CD14-positive monocyte (primary cell): Measurements from ENCODE around the gene TNFRSF11A. TPM values are rescaled to one million over a fixed set of nuclear protein-coding genes. Genes with fewer than 3 reads are reported as not detected.

ENCODE experiments used
- DNase-seq, 3 donors: peaks; one replicate each; pipeline ENCODE4 v3.0.0-alpha.2; 2011 to 2022
- H2AFZ ChIP-seq: 2 replicates; pipeline ENCODE4 v1.6.0; 2012; ENCODE audit warnings: mild to moderate bottlenecking, low read depth, low read length, inconsistent platforms; ENCODE audit not compliant: insufficient read depth, poor library complexity, severe bottlenecking
- H3K27ac ChIP-seq, 2 donors: 1 replicate in 1 of 2; 2 replicates in 1 of 2; pipeline ENCODE4 v1.5.1; 2012 to 2013; ENCODE audit warnings: low read length in 2 of 2, control low read depth in 1 of 2, inconsistent platforms in 1 of 2, low read depth in 1 of 2, mild to moderate bottlenecking in 1 of 2
- H3K27me3 ChIP-seq, 2 donors: one replicate each; pipeline versions ENCODE4 v1.6.0 to v1.6.1; 2011 to 2013; ENCODE audit warnings: low read length in 2 of 2; ENCODE audit not compliant: control insufficient read depth in 2 of 2, insufficient read depth in 2 of 2
- H3K36me3 ChIP-seq, 2 donors: replicated peaks in 1 of 2; 1 replicate in 1 of 2; 2 replicates in 1 of 2; pipeline versions ENCODE4 v1.5.1 to v1.6.1; 2012 to 2013; ENCODE audit warnings: low read length in 2 of 2, control low read depth in 1 of 2, inconsistent platforms in 1 of 2, mild to moderate bottlenecking in 1 of 2; ENCODE audit not compliant: insufficient read depth in 2 of 2, control insufficient read depth in 1 of 2
- H3K4me1 ChIP-seq, 2 donors: 1 replicate in 1 of 2; 2 replicates in 1 of 2; pipeline versions ENCODE4 v1.5.1 to v1.6.1; 2012 to 2013; ENCODE audit warnings: low read length in 2 of 2, control low read depth in 1 of 2, inconsistent platforms in 1 of 2, mild to moderate bottlenecking in 1 of 2, moderate library complexity in 1 of 2; ENCODE audit not compliant: insufficient read depth in 2 of 2, control insufficient read depth in 1 of 2
- H3K4me2 ChIP-seq: replicated peaks from 2 replicates; pipeline ENCODE3; 2012; ENCODE audit warnings: low read length, moderate library complexity, mild to moderate bottlenecking; ENCODE audit not compliant: poor library complexity, severe bottlenecking; ENCODE audit errors: extremely low read depth
- H3K4me3 ChIP-seq, 3 experiments: fragments of 200-600 bp in 1 of 3; sonication (generic) in 1 of 3; replicated peaks in 1 of 3; 1 replicate in 2 of 3; 2 replicates in 1 of 3; pipeline ENCODE4 v1.5.1; 2011 to 2013; ENCODE audit warnings: low read length in 3 of 3, mild to moderate bottlenecking in 3 of 3, control low read depth in 2 of 3, low read depth in 2 of 3, inconsistent platforms in 1 of 3, moderate library complexity in 1 of 3
- H3K79me2 ChIP-seq: 2 replicates; pipeline ENCODE4 v1.6.0; 2012; ENCODE audit warnings: mild to moderate bottlenecking, control low read depth, inconsistent platforms, low read length, moderate library complexity; ENCODE audit not compliant: insufficient read depth
- H3K9ac ChIP-seq: 2 replicates; pipeline ENCODE4 v1.6.0; 2017; ENCODE audit warnings: low read length, mild to moderate bottlenecking; ENCODE audit not compliant: insufficient read depth, poor library complexity, severe bottlenecking
- H3K9me3 ChIP-seq, 2 donors: replicated peaks in 1 of 2; 1 replicate in 1 of 2; 2 replicates in 1 of 2; pipeline versions ENCODE4 v1.5.1 to v1.6.1; 2012 to 2013; ENCODE audit warnings: low read length in 2 of 2, control low read depth in 1 of 2; ENCODE audit not compliant: control insufficient read depth in 1 of 2, insufficient read depth in 1 of 2
- H4K20me1 ChIP-seq: 2 replicates; pipeline ENCODE4 v1.6.0; 2012; ENCODE audit warnings: mild to moderate bottlenecking, low read length, control low read depth, moderate library complexity; ENCODE audit not compliant: insufficient read depth
- H3K27ac Mint-ChIP-seq, 7 donors: one replicate each; pipeline ENCODE4 v1.8.0; 2020; ENCODE audit warnings: mild to moderate bottlenecking in 7 of 7, mixed read lengths in 7 of 7, moderate library complexity in 6 of 7, inconsistent platforms in 2 of 7
- H3K27me3 Mint-ChIP-seq, 3 donors: one replicate each; pipeline ENCODE4 v1.8.0; 2021 to 2022; ENCODE audit warnings: low read depth in 3 of 3, mild to moderate bottlenecking in 3 of 3, mixed read lengths in 3 of 3, moderate library complexity in 3 of 3, inconsistent platforms in 1 of 3
- H3K36me3 Mint-ChIP-seq, 2 donors: one replicate each; pipeline ENCODE4 v1.8.0; 2020; ENCODE audit warnings: mixed read lengths in 2 of 2, inconsistent platforms in 1 of 2, mild to moderate bottlenecking in 1 of 2
- H3K4me1 Mint-ChIP-seq: one replicate; pipeline ENCODE4 v1.8.0; 2020; ENCODE audit warnings: mild to moderate bottlenecking, mixed read lengths
- H3K4me3 Mint-ChIP-seq, 2 donors: one replicate each; pipeline ENCODE4 v1.8.0; 2020; ENCODE audit warnings: mild to moderate bottlenecking in 2 of 2, mixed read lengths in 2 of 2, moderate library complexity in 1 of 2
- H3K9me3 Mint-ChIP-seq, 7 donors: one replicate each; pipeline ENCODE4 v1.8.0; 2020 to 2022; ENCODE audit warnings: mixed read lengths in 7 of 7, mild to moderate bottlenecking in 6 of 7, moderate library complexity in 6 of 7, inconsistent platforms in 2 of 7
- WGBS: methylation state at CpG from one replicate; pipeline ENCODE4 v1.1.5; 2013; ENCODE audit warnings: missing lambda C conversion rate; ENCODE audit not compliant: insufficient coverage; 5-methylcytosine and 5-hydroxymethylcytosine counted together
- intact Hi-C, 2 donors: fragments of 100-400 bp; cut with micrococcal nuclease; formaldehyde crosslinking; loops; one replicate each; pipeline versions ENCODE4 v1.15.0 to v1.15.1; 2023
- polyA plus RNA-seq, 3 donors: library from polyadenylated mRNA; depleted of rRNA in 1 of 3; unstranded in 2 of 3; stranded (reverse) in 1 of 3; fragments of 300-500 nt in 2 of 3; fragments of >200 nt in 1 of 3; fragmentation: Illumina TruSeq in 2 of 3; gene quantifications; 1 replicate in 2 of 3; 2 replicates in 1 of 3; pipeline ENCODE4 v1.2.3, GENCODE V29; 2012 to 2021
- TF ChIP-seq, protein P1 (sequence below): fragments of 200-600 bp; IDR thresholded peaks from one replicate; pipeline ENCODE4 v1.8.0; 2022; ENCODE audit warnings: antibody characterized with exemption, mild to moderate bottlenecking

Gene TNFRSF11A
- polyA plus RNA-seq, 3 donors: 0.05 to 0.67 (median 0.24) TPM

DNA sequence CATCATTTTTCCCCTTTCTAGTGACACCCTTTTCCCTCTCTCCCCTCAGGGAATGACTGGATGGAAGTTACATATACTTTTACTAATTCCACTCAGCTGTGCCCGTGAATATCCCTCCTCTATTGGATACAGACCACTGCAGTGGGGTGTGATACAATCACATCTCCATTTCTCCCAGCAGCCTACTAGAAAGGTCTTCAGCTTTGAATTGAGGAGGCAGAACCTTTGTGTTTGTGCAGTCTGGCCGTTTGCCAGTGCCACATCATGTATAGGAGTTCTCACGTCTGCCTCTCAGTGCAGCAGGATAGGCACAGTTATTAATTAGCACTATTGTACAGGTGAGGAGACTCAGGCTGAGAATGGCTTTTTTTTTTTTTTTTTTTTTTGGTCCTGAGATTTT lies 16.4 kb downstream of the TNFRSF11A start:
- Mint-ChIP-seq H3K36me3 (no peaks in the 10 kb centered on the region), H3K9me3 (no peaks in the 10 kb centered on the region), H3K4me1 (peaks cover 9% of the 10 kb centered on the region), H3K4me3 (no peak overlapping the region), H3K27me3 (peaks cover 4 to 16% (median 12%) of the 10 kb centered on the region in 3 donors), H3K27ac (no peak overlapping the region)
- H3K4me2 ChIP-seq: no peak overlapping the region
- no peak overlapping the region for H3K27ac ChIP-seq
- peaks cover 8 to 12% of the 10 kb centered on the region in 2 donors for H3K4me1 ChIP-seq
- H3K4me3 ChIP-seq: no peak overlapping the region
- TF ChIP-seq, protein P1, sequence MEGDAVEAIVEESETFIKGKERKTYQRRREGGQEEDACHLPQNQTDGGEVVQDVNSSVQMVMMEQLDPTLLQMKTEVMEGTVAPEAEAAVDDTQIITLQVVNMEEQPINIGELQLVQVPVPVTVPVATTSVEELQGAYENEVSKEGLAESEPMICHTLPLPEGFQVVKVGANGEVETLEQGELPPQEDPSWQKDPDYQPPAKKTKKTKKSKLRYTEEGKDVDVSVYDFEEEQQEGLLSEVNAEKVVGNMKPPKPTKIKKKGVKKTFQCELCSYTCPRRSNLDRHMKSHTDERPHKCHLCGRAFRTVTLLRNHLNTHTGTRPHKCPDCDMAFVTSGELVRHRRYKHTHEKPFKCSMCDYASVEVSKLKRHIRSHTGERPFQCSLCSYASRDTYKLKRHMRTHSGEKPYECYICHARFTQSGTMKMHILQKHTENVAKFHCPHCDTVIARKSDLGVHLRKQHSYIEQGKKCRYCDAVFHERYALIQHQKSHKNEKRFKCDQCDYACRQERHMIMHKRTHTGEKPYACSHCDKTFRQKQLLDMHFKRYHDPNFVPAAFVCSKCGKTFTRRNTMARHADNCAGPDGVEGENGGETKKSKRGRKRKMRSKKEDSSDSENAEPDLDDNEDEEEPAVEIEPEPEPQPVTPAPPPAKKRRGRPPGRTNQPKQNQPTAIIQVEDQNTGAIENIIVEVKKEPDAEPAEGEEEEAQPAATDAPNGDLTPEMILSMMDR: no peak
- intact Hi-C loops: no loop called here
- no peak overlapping the region for H3K9ac ChIP-seq
- WGBS: 100% methylated on average over 1 of the region's 3 CpGs
- no peaks in the 10 kb centered on the region for H3K27me3 ChIP-seq
- no peak overlapping the region for H2AFZ ChIP-seq
- no peaks in the 10 kb centered on the region for H3K79me2 ChIP-seq
- H3K9me3 ChIP-seq: no peaks in the 10 kb centered on the region
- H3K36me3 ChIP-seq: no peaks in the 10 kb centered on the region
- DNase-seq: no peak
- no peaks in the 10 kb centered on the region for H4K20me1 ChIP-seq

DNA sequence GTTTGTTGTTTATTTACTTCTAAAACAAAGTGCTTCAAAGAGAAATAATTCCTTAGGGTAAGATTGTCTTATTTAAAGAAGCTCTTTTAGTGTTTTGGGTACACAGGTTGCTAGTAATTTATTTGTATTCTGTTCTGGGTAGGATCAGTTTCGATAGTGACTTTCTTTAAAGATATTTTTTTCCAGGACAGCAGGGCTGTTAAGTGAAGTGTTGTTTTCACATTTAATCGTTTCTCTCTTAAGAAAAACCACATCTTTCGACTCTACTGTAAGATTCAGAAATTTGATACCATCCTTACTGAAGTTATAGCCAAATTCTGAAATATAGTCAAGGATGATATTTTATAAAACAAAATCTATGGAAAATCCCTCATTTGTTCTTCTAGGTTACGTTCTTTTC lies 17.8 kb downstream of the TNFRSF11A start:
- DNase-seq: no peak
- no peaks in the 10 kb centered on the region for H3K36me3 ChIP-seq
- H3K27me3 Mint-ChIP-seq: peaks cover 7 to 20% (median 9%) of the 10 kb centered on the region in 3 donors
- peaks cover 8 to 12% of the 10 kb centered on the region in 2 donors for H3K4me1 ChIP-seq
- no peak overlapping the region for H3K27ac ChIP-seq
- no peak overlapping the region for H2AFZ ChIP-seq
- WGBS: no CpG with 5 or more reads among the region's 4 CpGs
- no peaks in the 10 kb centered on the region for H3K9me3 Mint-ChIP-seq
- H3K9ac ChIP-seq: no peak overlapping the region
- no peak overlapping the region for H3K4me2 ChIP-seq
- TF ChIP-seq, protein P1: no peak
- H3K4me3 Mint-ChIP-seq: no peak overlapping the region
- intact Hi-C loops: no loop called here
- H3K27ac Mint-ChIP-seq: no peak overlapping the region
- H3K79me2 ChIP-seq: no peaks in the 10 kb centered on the region
- no peaks in the 10 kb centered on the region for H3K27me3 ChIP-seq
- no peaks in the 10 kb centered on the region for H3K9me3 ChIP-seq
- H3K4me3 ChIP-seq: no peak overlapping the region
- H3K4me1 Mint-ChIP-seq: peaks cover 13% of the 10 kb centered on the region
- no peaks in the 10 kb centered on the region for H4K20me1 ChIP-seq
- no peaks in the 10 kb centered on the region for H3K36me3 Mint-ChIP-seq
